ENCODE data around the gene GABRR2.

The GABRR2 gene

GRCh38 chr6:89317067-89317466 lies 2.0 kb upstream of the GABRR2 start:
- Histone ChIP-seq H3K4me2 (ENCODE audit: low read length) (no peak overlapping the region), H3K9ac (ENCODE audit: low read length) (no peak overlapping the region), H3K4me1 (ENCODE audit: insufficient read depth, low read length, severe bottlenecking) (peaks cover 20% of the 10 kb centered on the region), H3K27ac (ENCODE audit: low read depth, low read length, poor library complexity, severe bottlenecking) (no peak overlapping the region), H3F3A (ENCODE audit: insufficient read depth, low read length) (no peaks in the 10 kb centered on the region), H3K36me3 (ENCODE audit: insufficient read depth, low read length) (0 out of 2 replicates have a peak, but pooled peaks cover 5% of the 10 kb centered on the region), H3K79me2 (ENCODE audit: insufficient read depth, low read length) (no peaks in the 10 kb centered on the region), H3K27me3 (ENCODE audit: insufficient read depth, low read length) (no peaks in the 10 kb centered on the region), H3K9me2 (ENCODE audit: low read depth, low read length) (no peaks in the 10 kb centered on the region), H3K4me3 (ENCODE audit: low read depth, low read length, poor library complexity, severe bottlenecking) (no peak overlapping the region), H4K20me1 (ENCODE audit: insufficient read depth, low read length) (no peaks in the 10 kb centered on the region), H3K9me3 (ENCODE audit: low read length) (no peaks in the 10 kb centered on the region), H2AFZ (ENCODE audit: low read length) (no peak overlapping the region)
- TF ChIP-seq CTCF (IDR thresholded peaks at IDR 0.05; ENCODE audit: low read length), result no peak
- TF ChIP-seq EZH2 (IDR thresholded peaks at IDR 0.05; ENCODE audit: borderline replicate concordance, low read length), result no peak

DNA sequence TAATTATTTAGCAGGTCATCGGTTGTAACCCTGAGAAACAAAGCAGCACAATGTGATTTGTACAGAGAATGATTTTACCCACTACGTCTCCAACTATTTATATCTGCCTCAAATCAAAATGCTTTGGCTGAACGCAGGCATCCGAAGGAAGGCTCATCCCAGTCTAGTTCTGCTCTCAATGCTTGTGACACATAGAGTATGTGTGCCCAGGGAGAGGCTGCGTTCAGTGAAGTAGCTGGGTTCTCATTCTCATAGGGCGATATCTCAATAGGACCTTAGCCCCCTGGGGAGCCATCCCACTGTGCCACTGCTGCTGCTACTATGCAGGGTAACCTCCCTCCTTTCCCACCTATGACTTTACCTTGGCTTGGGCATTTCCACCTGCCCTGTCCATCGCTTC lies 407 bp downstream of the GABRR2 start:
- Histone ChIP-seq H3K27me3 (ENCODE audit: insufficient read depth, low read length) (no peaks in the 10 kb centered on the region), H3F3A (ENCODE audit: insufficient read depth, low read length) (no peaks in the 10 kb centered on the region), H3K36me3 (ENCODE audit: insufficient read depth, low read length) (no peaks in the 10 kb centered on the region), H4K20me1 (ENCODE audit: insufficient read depth, low read length) (no peaks in the 10 kb centered on the region), H3K4me1 (ENCODE audit: insufficient read depth, low read length, severe bottlenecking) (peaks cover 32% of the 10 kb centered on the region), H3K9me2 (ENCODE audit: low read depth, low read length) (no peaks in the 10 kb centered on the region), H3K79me2 (ENCODE audit: insufficient read depth, low read length) (no peaks in the 10 kb centered on the region), H3K9ac (ENCODE audit: low read length) (no peak overlapping the region), H2AFZ (ENCODE audit: low read length) (no peak overlapping the region), H3K27ac (ENCODE audit: low read depth, low read length, poor library complexity, severe bottlenecking) (no peak overlapping the region), H3K4me2 (ENCODE audit: low read length) (no peak overlapping the region), H3K9me3 (ENCODE audit: low read length) (no peaks in the 10 kb centered on the region), H3K4me3 (ENCODE audit: low read depth, low read length, poor library complexity, severe bottlenecking) (no peak overlapping the region)
- no peak for TF ChIP-seq EZH2 (IDR thresholded peaks at IDR 0.05; ENCODE audit: borderline replicate concordance, low read length)
- TF ChIP-seq CTCF (IDR thresholded peaks at IDR 0.05; ENCODE audit: low read length), result no peak

- Histone ChIP-seq H3K79me2 (ENCODE audit: insufficient read depth, low read length) (no peaks in the 10 kb centered on the region), H3K9ac (ENCODE audit: low read length) (no peak overlapping the region), H3F3A (ENCODE audit: insufficient read depth, low read length) (no peaks in the 10 kb centered on the region), H2AFZ (ENCODE audit: low read length) (no peak overlapping the region), H3K27me3 (ENCODE audit: insufficient read depth, low read length) (no peaks in the 10 kb centered on the region), H3K27ac (ENCODE audit: low read depth, low read length, poor library complexity, severe bottlenecking) (no peak overlapping the region), H3K4me2 (ENCODE audit: low read length) (no peak overlapping the region), H3K9me3 (ENCODE audit: low read length) (no peaks in the 10 kb centered on the region), H3K9me2 (ENCODE audit: low read depth, low read length) (no peaks in the 10 kb centered on the region), H3K4me1 (ENCODE audit: insufficient read depth, low read length, severe bottlenecking) (peaks cover 27% of the 10 kb centered on the region), H3K36me3 (ENCODE audit: insufficient read depth, low read length) (no peaks in the 10 kb centered on the region), H3K4me3 (ENCODE audit: low read depth, low read length, poor library complexity, severe bottlenecking) (no peak overlapping the region), H4K20me1 (ENCODE audit: insufficient read depth, low read length) (no peaks in the 10 kb centered on the region)
- no peak for TF ChIP-seq EZH2 (IDR thresholded peaks at IDR 0.05; ENCODE audit: borderline replicate concordance, low read length)
- no peak for TF ChIP-seq CTCF (IDR thresholded peaks at IDR 0.05; ENCODE audit: low read length)
Observed at GRCh38 chr6:89313006-89313405, 2.1 kb downstream of the GABRR2 start.

Data from OCI-LY1 (cell line).